ENCODE measurements around the gene CCR1. TPM values are rescaled to one million over a fixed set of nuclear protein-coding genes. Genes with fewer than 3 reads are reported as not detected.
A peak's percentile ranks its signal among the peaks of the same experiment; 100 is the strongest.

The CCR1 gene
- 10 to 100 TPM in 1 of 4 donors, 1 to 10 TPM in 3; 4.2 to 10.7 (median 6.1) TPM for total RNA-seq
- 1.3 TPM for polyA plus RNA-seq
- long read RNA-seq, donor 1, partial matches to known transcripts: 0 of 6 reads
- long read RNA-seq, donor 1, other reads (novel, unspliced or antisense): 4 of 6 reads
- long read RNA-seq, donor 2, partial matches to known transcripts: 0 of 1 reads
- long read RNA-seq, donor 2, other reads (novel, unspliced or antisense): 1 of 1 reads
- long read RNA-seq, donor 3, transcript CCR1-201 (2 exons, 2,731 nt): major isoform, 7 of 7 reads
- long read RNA-seq, donor 3, partial matches to known transcripts: 0 of 7 reads
- long read RNA-seq, donor 3, other reads (novel, unspliced or antisense): 0 of 7 reads
- long read RNA-seq, donor 4, partial matches to known transcripts: 0 of 3 reads
- long read RNA-seq, donor 4, other reads (novel, unspliced or antisense): 0 of 3 reads

- DNase-seq (peak; percentile 58 to 81 (median 71)), ATAC-seq (peak in 1 of 2 donors; percentile 40)
- H3K4me1 ChIP-seq (ENCODE audit: control insufficient read depth, insufficient read depth, low read length): no peaks in the 10 kb centered on the region
- H3K27ac ChIP-seq (ENCODE audit: low read length): no peak within 1 kb of the TSS
- no peaks in the 10 kb centered on the region for H3K27me3 ChIP-seq (ENCODE audit: control insufficient read depth, insufficient read depth)
- H3K4me3 ChIP-seq (ENCODE audit: low read length): peak within 1 kb of the TSS; percentile 1
- intact Hi-C loops (cut with DNase I): no loop called here
- no peaks in the 10 kb centered on the region for H3K9me3 ChIP-seq (ENCODE audit: control insufficient read depth, low read length)
- WGBS: 15% methylated on average over 3 of the region's 3 CpGs
Observed at GRCh38 chr3:46208167-46208704, at the start of gene CCR1. Gene CCR1, minus strand, starts transcription at chr3:46208313. Its CDS starts 4,000 bp downstream, at chr3:46204313.

GRCh38 chr3:46252980-46253379, 44.9 kb upstream of the CCR1 start:
- H3K4me3 ChIP-seq (ENCODE audit: low read length): no peak overlapping the region
- no peaks in the 10 kb centered on the region for H3K27me3 ChIP-seq (ENCODE audit: control insufficient read depth, insufficient read depth)
- H3K27ac ChIP-seq (ENCODE audit: low read length): no peak overlapping the region
- H3K9me3 ChIP-seq (ENCODE audit: control insufficient read depth, low read length): no peaks in the 10 kb centered on the region
- DNase-seq: no peak
- intact Hi-C loops (cut with DNase I): no loop called here
- no peak for ATAC-seq
- no peaks in the 10 kb centered on the region for H3K4me1 ChIP-seq (ENCODE audit: control insufficient read depth, insufficient read depth, low read length)
- WGBS: 30% methylated on average over 1 of the region's 1 CpG

- WGBS: 67% methylated on average over 3 of the region's 3 CpGs
- Histone ChIP-seq H3K9me3 (ENCODE audit: control insufficient read depth, low read length) (no peaks in the 10 kb centered on the region), H3K27ac (ENCODE audit: low read length) (no peak overlapping the region), H3K4me3 (ENCODE audit: low read length) (no peak overlapping the region), H3K27me3 (ENCODE audit: control insufficient read depth, insufficient read depth) (no peaks in the 10 kb centered on the region), H3K4me1 (ENCODE audit: control insufficient read depth, insufficient read depth, low read length) (no peaks in the 10 kb centered on the region)
- ATAC-seq: peak in 1 of 2 donors; percentile 24
- no peak for DNase-seq
- intact Hi-C loops (cut with DNase I): no loop called here
Observed at GRCh38 chr3:46245146-46245545, 37.0 kb upstream of the CCR1 start.

- Histone ChIP-seq H3K4me1 (ENCODE audit: control insufficient read depth, insufficient read depth, low read length) (peaks cover 2% of the 10 kb centered on the region), H3K4me3 (ENCODE audit: low read length) (no peak overlapping the region), H3K9me3 (ENCODE audit: control insufficient read depth, low read length) (no peaks in the 10 kb centered on the region), H3K27ac (ENCODE audit: low read length) (no peak overlapping the region), H3K27me3 (ENCODE audit: control insufficient read depth, insufficient read depth) (no peaks in the 10 kb centered on the region)
- ATAC-seq (no peak), DNase-seq (no peak)
- intact Hi-C loops (cut with DNase I): no loop called here
- WGBS: 64% methylated on average over 2 of the region's 2 CpGs
Observed at GRCh38 chr3:46243560-46243959, 35.4 kb upstream of the CCR1 start.

GRCh38 chr3:46242120-46242519, 34.0 kb upstream of the CCR1 start, which contains the start of gene CCR3:
Gene CCR3, plus strand, starts transcription at chr3:46242460. Its CDS starts 22,699 bp downstream, at chr3:46265159.
- peaks cover 2% of the 10 kb centered on the region for H3K4me1 ChIP-seq (ENCODE audit: control insufficient read depth, insufficient read depth, low read length)
- intact Hi-C loops (cut with DNase I): no loop called here
- ATAC-seq (no peak), DNase-seq (no peak)
- no peaks in the 10 kb centered on the region for H3K9me3 ChIP-seq (ENCODE audit: control insufficient read depth, low read length)
- H3K4me3 ChIP-seq (ENCODE audit: low read length): no peak within 1 kb of the TSS
- no peaks in the 10 kb centered on the region for H3K27me3 ChIP-seq (ENCODE audit: control insufficient read depth, insufficient read depth)
- no peak within 1 kb of the TSS for H3K27ac ChIP-seq (ENCODE audit: low read length)
- WGBS: 78% methylated on average over 4 of the region's 4 CpGs

- ATAC-seq: no peak
- Histone ChIP-seq H3K27me3 (ENCODE audit: control insufficient read depth, insufficient read depth) (no peaks in the 10 kb centered on the region), H3K4me3 (ENCODE audit: low read length) (no peak overlapping the region), H3K27ac (ENCODE audit: low read length) (no peak overlapping the region), H3K9me3 (ENCODE audit: control insufficient read depth, low read length) (no peaks in the 10 kb centered on the region), H3K4me1 (ENCODE audit: control insufficient read depth, insufficient read depth, low read length) (peaks cover 2% of the 10 kb centered on the region)
- 29% methylated on average over 2 of the region's 2 CpGs for WGBS
- intact Hi-C loops (cut with DNase I): no loop called here
- DNase-seq: no peak
Observed at GRCh38 chr3:46239952-46240351, 31.8 kb upstream of the CCR1 start.

GRCh38 chr3:46239301-46239938, 31.3 kb upstream of the CCR1 start:
- Histone ChIP-seq H3K9me3 (ENCODE audit: control insufficient read depth, low read length) (no peaks in the 10 kb centered on the region), H3K4me3 (ENCODE audit: low read length) (no peak overlapping the region), H3K27ac (ENCODE audit: low read length) (no peak overlapping the region), H3K4me1 (ENCODE audit: control insufficient read depth, insufficient read depth, low read length) (peaks cover 2% of the 10 kb centered on the region), H3K27me3 (ENCODE audit: control insufficient read depth, insufficient read depth) (no peaks in the 10 kb centered on the region)
- 78% methylated on average over 3 of the region's 3 CpGs for WGBS
- ATAC-seq (no peak), DNase-seq (no peak)
- intact Hi-C loops (cut with DNase I): no loop called here

GRCh38 chr3:46238386-46238785, 30.3 kb upstream of the CCR1 start:
- intact Hi-C loops (cut with DNase I): no loop called here
- 83% methylated on average over 4 of the region's 4 CpGs for WGBS
- ATAC-seq (no peak), DNase-seq (no peak)
- no peaks in the 10 kb centered on the region for H3K27me3 ChIP-seq (ENCODE audit: control insufficient read depth, insufficient read depth)
- no peaks in the 10 kb centered on the region for H3K9me3 ChIP-seq (ENCODE audit: control insufficient read depth, low read length)
- no peak overlapping the region for H3K4me3 ChIP-seq (ENCODE audit: low read length)
- no peak overlapping the region for H3K27ac ChIP-seq (ENCODE audit: low read length)
- peaks cover 2% of the 10 kb centered on the region for H3K4me1 ChIP-seq (ENCODE audit: control insufficient read depth, insufficient read depth, low read length)

GRCh38 chr3:46236294-46237054, 28.4 kb upstream of the CCR1 start:
- H3K27ac ChIP-seq (ENCODE audit: low read length): no peak overlapping the region
- WGBS: 48% methylated on average over 5 of the region's 5 CpGs
- ATAC-seq (no peak), DNase-seq (no peak)
- H3K4me1 ChIP-seq (ENCODE audit: control insufficient read depth, insufficient read depth, low read length): peaks cover 2% of the 10 kb centered on the region
- no peaks in the 10 kb centered on the region for H3K9me3 ChIP-seq (ENCODE audit: control insufficient read depth, low read length)
- H3K4me3 ChIP-seq (ENCODE audit: low read length): no peak overlapping the region
- intact Hi-C loops (cut with DNase I): no loop called here
- no peaks in the 10 kb centered on the region for H3K27me3 ChIP-seq (ENCODE audit: control insufficient read depth, insufficient read depth)

- H3K27ac ChIP-seq (ENCODE audit: low read length): no peak overlapping the region
- intact Hi-C loops (cut with DNase I): no loop called here
- ATAC-seq: no peak
- DNase-seq: no peak
- H3K27me3 ChIP-seq (ENCODE audit: control insufficient read depth, insufficient read depth): no peaks in the 10 kb centered on the region
- peaks cover 2% of the 10 kb centered on the region for H3K4me1 ChIP-seq (ENCODE audit: control insufficient read depth, insufficient read depth, low read length)
- no peaks in the 10 kb centered on the region for H3K9me3 ChIP-seq (ENCODE audit: control insufficient read depth, low read length)
- 73% methylated on average over 2 of the region's 2 CpGs for WGBS
- no peak overlapping the region for H3K4me3 ChIP-seq (ENCODE audit: low read length)
Observed at GRCh38 chr3:46235425-46235824, 27.3 kb upstream of the CCR1 start.

GRCh38 chr3:46233194-46233593, 25.1 kb upstream of the CCR1 start:
- ATAC-seq (no peak), DNase-seq (no peak)
- Histone ChIP-seq H3K4me1 (ENCODE audit: control insufficient read depth, insufficient read depth, low read length) (no peaks in the 10 kb centered on the region), H3K9me3 (ENCODE audit: control insufficient read depth, low read length) (no peaks in the 10 kb centered on the region), H3K27me3 (ENCODE audit: control insufficient read depth, insufficient read depth) (no peaks in the 10 kb centered on the region), H3K27ac (ENCODE audit: low read length) (no peak overlapping the region), H3K4me3 (ENCODE audit: low read length) (no peak overlapping the region)
- intact Hi-C loops (cut with DNase I): no loop called here
- 64% methylated on average over 6 of the region's 6 CpGs for WGBS
